Smooth muscle cell (in vitro differentiated cells): ENCODE measurements around the gene CACNA2D1. TPM values are rescaled to one million over a fixed set of nuclear protein-coding genes. Genes with fewer than 3 reads are reported as not detected.

Source experiments
- DNase-seq: peaks from one replicate; lab custom pipeline; 2025; ENCODE audit not compliant: unreplicated experiment; lab: John Stamatoyannopoulos, UW
- H2AFZ ChIP-seq: fragments of 200-600 bp; sonication (generic); 2 replicates; pipeline ENCODE4 v1.6.0; 2016; ENCODE audit warnings: antibody characterized with exemption, low read depth, mild to moderate bottlenecking
- H3F3A ChIP-seq: fragments of 200-600 bp; sonication (generic); 2 replicates; pipeline ENCODE4 v1.6.0; 2017; ENCODE audit warnings: antibody characterized with exemption, low read depth
- H3K27ac ChIP-seq: fragments of 200-600 bp; sonication (generic); 2 replicates; pipeline ENCODE4 v1.5.1; 2016; ENCODE audit warnings: low read depth, mild to moderate bottlenecking
- H3K27me3 ChIP-seq: fragments of 200-600 bp; sonication (generic); 2 replicates; pipeline ENCODE4 v1.6.1; 2016; ENCODE audit warnings: low read depth, mild to moderate bottlenecking
- H3K36me3 ChIP-seq: fragments of 200-600 bp; sonication (generic); 2 replicates; pipeline ENCODE4 v1.5.1; 2016; ENCODE audit warnings: low read depth
- H3K4me1 ChIP-seq: fragments of 200-600 bp; sonication (generic); 2 replicates; pipeline ENCODE4 v1.5.1; 2016; ENCODE audit warnings: low read depth
- H3K4me2 ChIP-seq: fragments of 200-600 bp; sonication (generic); 2 replicates; pipeline ENCODE4 v1.6.0; 2016; ENCODE audit warnings: mild to moderate bottlenecking
- H3K4me3 ChIP-seq: fragments of 200-600 bp; sonication (generic); 2 replicates; pipeline ENCODE4 v1.5.1; 2016; ENCODE audit warnings: mild to moderate bottlenecking
- H3K79me2 ChIP-seq: fragments of 200-600 bp; sonication (generic); 2 replicates; pipeline ENCODE4 v1.6.0; 2016; ENCODE audit warnings: low read depth, mild to moderate bottlenecking
- H3K9ac ChIP-seq: fragments of 200-600 bp; sonication (generic); 2 replicates; pipeline ENCODE4 v1.6.0; 2016; ENCODE audit warnings: low read depth
- H3K9me3 ChIP-seq: fragments of 200-600 bp; sonication (generic); replicated peaks from 2 replicates; pipeline ENCODE4 v1.5.1; 2016; ENCODE audit warnings: low read depth
- H4K20me1 ChIP-seq: fragments of 200-600 bp; sonication (generic); 2 replicates; pipeline ENCODE4 v1.6.0; 2016; ENCODE audit warnings: low read depth
- CTCF ChIP-seq: fragments of 200-600 bp; sonication (generic); IDR thresholded peaks from 2 replicates; pipeline ENCODE4 v1.5.1; 2017; ENCODE audit warnings: borderline replicate concordance, mild to moderate bottlenecking, antibody characterized with exemption; ENCODE audit not compliant: insufficient read depth, poor library complexity, severe bottlenecking
- WGBS: methylation state at CpG from one replicate; pipeline ENCODE4 v1.1.7; 2016; ENCODE audit warnings: low lambda C conversion rate; 5-methylcytosine and 5-hydroxymethylcytosine counted together
- polyA plus RNA-seq: library from polyadenylated mRNA; unstranded; fragments of >200 nt; fragmentation: Nextera tagmentation; extraction: Ambion mirVana; gene quantifications from 2 replicates; pipeline ENCODE4 v1.2.1, GENCODE V29; 2016
- total RNA-seq: library from RNA; depleted of rRNA; stranded (reverse); fragments of >200 nt; gene quantifications from 2 replicates; pipeline ENCODE4 v1.2.3, GENCODE V29; 2014

CACNA2D1 gene
- total and polyA plus RNA-seq, 2 experiments from 2014 or later = 4.1 to 39.3 TPM

DNA sequence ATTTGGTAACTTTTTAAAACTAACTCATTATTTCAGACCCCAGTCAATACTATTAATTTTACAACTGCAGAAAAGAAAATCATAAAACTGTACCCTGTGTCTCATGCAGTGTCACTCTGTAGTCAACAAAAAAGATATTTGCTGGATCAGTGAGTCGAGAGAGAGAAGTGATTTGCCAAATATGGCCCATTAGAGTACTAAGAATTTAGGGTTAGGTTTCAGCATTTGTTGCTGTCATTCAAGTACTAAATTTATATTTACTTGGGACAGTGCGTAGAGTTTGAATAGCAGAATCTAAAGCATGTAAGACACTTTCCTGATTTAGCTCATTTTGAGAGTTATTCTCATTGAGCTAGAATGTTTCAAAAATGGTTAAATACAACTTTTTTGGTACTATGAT lies 38.9 kb downstream of the CACNA2D1 start:
- 98% methylated on average over 2 of the region's 2 CpGs for WGBS
- H3K4me1 ChIP-seq = no peaks in the 10 kb centered on the region
- no peak overlapping the region for H3K4me2 ChIP-seq
- no peak overlapping the region for H3K4me3 ChIP-seq
- H3K9ac ChIP-seq = no peak overlapping the region
- no peaks in the 10 kb centered on the region for H3K9me3 ChIP-seq
- H3K27ac ChIP-seq = no peak overlapping the region
- H3K36me3 ChIP-seq = no peaks in the 10 kb centered on the region
- no peak overlapping the region for H2AFZ ChIP-seq
- H4K20me1 ChIP-seq = no peaks in the 10 kb centered on the region
- no peaks in the 10 kb centered on the region for H3F3A ChIP-seq
- H3K27me3 ChIP-seq = no peaks in the 10 kb centered on the region
- no peak for TF ChIP-seq CTCF
- no peaks in the 10 kb centered on the region for H3K79me2 ChIP-seq
- no peak for DNase-seq

- H3K4me2 ChIP-seq = no peak overlapping the region
- WGBS = 92% methylated on average over 5 of the region's 5 CpGs
Observed at GRCh38 chr7:82404094-82404493, 39.5 kb downstream of the CACNA2D1 start.

GRCh38 chr7:82397879-82398524 lies 45.6 kb downstream of the CACNA2D1 start:
- Histone ChIP-seq H3K79me2 (no peaks in the 10 kb centered on the region), H3F3A (no peaks in the 10 kb centered on the region), H4K20me1 (no peaks in the 10 kb centered on the region), H3K4me3 (no peak overlapping the region), H2AFZ (no peak overlapping the region), H3K9ac (no peak overlapping the region), H3K4me1 (no peaks in the 10 kb centered on the region), H3K4me2 (no peak overlapping the region), H3K36me3 (no peaks in the 10 kb centered on the region), H3K9me3 (no peaks in the 10 kb centered on the region), H3K27ac (no peak overlapping the region), H3K27me3 (no peaks in the 10 kb centered on the region)
- WGBS = 5% methylated on average over 1 of the region's 1 CpG
- TF ChIP-seq CTCF = no peak
- DNase-seq = no peak

More at GRCh38 chr7:82404094-82404493, 39.5 kb downstream of the CACNA2D1 start:
- TF ChIP-seq CTCF = no peak
- H4K20me1 ChIP-seq = no peaks in the 10 kb centered on the region
- no peaks in the 10 kb centered on the region for H3K36me3 ChIP-seq
- H3K4me3 ChIP-seq = no peak overlapping the region
- H3K4me1 ChIP-seq = no peaks in the 10 kb centered on the region
- H3K27me3 ChIP-seq = no peaks in the 10 kb centered on the region
- H3K9ac ChIP-seq = no peak overlapping the region
- DNase-seq = no peak
- H3K9me3 ChIP-seq = no peaks in the 10 kb centered on the region
- no peaks in the 10 kb centered on the region for H3K79me2 ChIP-seq
- no peaks in the 10 kb centered on the region for H3F3A ChIP-seq
- no peak overlapping the region for H2AFZ ChIP-seq
- H3K27ac ChIP-seq = no peak overlapping the region

DNA sequence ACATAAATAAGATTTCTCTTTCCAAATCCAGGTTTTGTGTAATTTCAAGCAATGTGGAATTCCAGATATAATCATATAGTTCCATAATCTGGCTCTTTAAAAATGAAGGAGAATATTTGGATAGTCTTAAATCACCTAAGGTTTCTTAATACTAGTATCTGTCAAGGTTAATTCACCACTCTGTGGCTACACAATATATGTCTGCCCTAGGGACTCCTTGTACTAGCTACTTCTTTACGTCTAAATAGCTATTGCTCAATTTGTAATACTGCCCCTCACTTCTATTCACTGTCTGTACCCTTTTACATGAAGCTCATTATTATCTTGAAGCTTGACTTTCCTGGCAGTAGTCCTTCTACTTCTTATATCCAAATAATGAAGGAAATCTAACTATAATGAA lies 47.2 kb downstream of the CACNA2D1 start:
- Histone ChIP-seq H3F3A (no peaks in the 10 kb centered on the region), H3K9me3 (no peaks in the 10 kb centered on the region), H3K9ac (no peak overlapping the region), H2AFZ (no peak overlapping the region), H3K4me1 (peaks cover under 1% of the 10 kb centered on the region), H3K4me3 (no peak overlapping the region), H3K36me3 (no peaks in the 10 kb centered on the region), H4K20me1 (no peaks in the 10 kb centered on the region), H3K27me3 (no peaks in the 10 kb centered on the region), H3K79me2 (no peaks in the 10 kb centered on the region), H3K27ac (no peak overlapping the region), H3K4me2 (no peak overlapping the region)
- no peak for DNase-seq
- WGBS = 88% methylated on average over 1 of the region's 1 CpG
- no peak for TF ChIP-seq CTCF
